HG03442 (cell line): ENCODE results near the gene CES3.

Experiments
- ATAC-seq: cut with Tn5 transposase; IDR thresholded peaks from one replicate; pipeline ENCODE4 v1.9.1; 2021; ENCODE audit warnings: mild to moderate bottlenecking, moderate library complexity; ENCODE audit not compliant: unreplicated experiment

CES3 gene

GRCh38 chr16:66926171-66926947 is 34.7 kb upstream of the CES3 start:
- no peak for ATAC-seq

GRCh38 chr16:66926961-66927436 is 34.1 kb upstream of the CES3 start:
- ATAC-seq, result no peak

GRCh38 chr16:66927918-66928649 is 33.0 kb upstream of the CES3 start:
- no peak for ATAC-seq

GRCh38 chr16:66928702-66929388 is 32.2 kb upstream of the CES3 start:
- ATAC-seq, result no peak

- ATAC-seq, result no peak
These were observed 30.9 kb upstream of the CES3 start for GRCh38 chr16:66930189-66930588.

GRCh38 chr16:66931665-66932064 is 29.4 kb upstream of the CES3 start:
- ATAC-seq, result no peak

- ATAC-seq, result no peak
These were observed 29.0 kb upstream of the CES3 start for GRCh38 chr16:66932076-66932475.

- ATAC-seq, result peak; percentile 9
These were observed 27.3 kb upstream of the CES3 start for GRCh38 chr16:66933776-66934137.

GRCh38 chr16:66934138-66934838 is 26.8 kb upstream of the CES3 start, which contains the start of gene CIAO2B:
Gene CIAO2B (minus strand): TSS chr16:66934402. CDS start chr16:66934364, 38 bp downstream.
- ATAC-seq, result peak; percentile 69

- ATAC-seq, result peak; percentile 18
These were observed 26.2 kb upstream of the CES3 start for GRCh38 chr16:66934839-66935313.

GRCh38 chr16:66935314-66936011 is 25.6 kb upstream of the CES3 start, which contains the start of gene CES2:
Gene CES2 (plus strand): TSS chr16:66935516. CDS start chr16:66935636, 120 bp downstream.
- ATAC-seq, result no peak

GRCh38 chr16:66936462-66936861 is 24.6 kb upstream of the CES3 start:
- ATAC-seq, result no peak

- no peak for ATAC-seq
These were observed 24.0 kb upstream of the CES3 start for GRCh38 chr16:66936889-66937554.

- ATAC-seq, result no peak
These were observed 23.2 kb upstream of the CES3 start for GRCh38 chr16:66937725-66938337.

GRCh38 chr16:66939366-66939765 is 21.7 kb upstream of the CES3 start:
- no peak for ATAC-seq

- no peak for ATAC-seq
These were observed 20.8 kb upstream of the CES3 start for GRCh38 chr16:66940236-66940635.

GRCh38 chr16:66942981-66943380 is 18.1 kb upstream of the CES3 start:
- ATAC-seq, result no peak

GRCh38 chr16:66943426-66944053 is 17.5 kb upstream of the CES3 start:
- no peak for ATAC-seq

- ATAC-seq, result no peak
These were observed 17.0 kb upstream of the CES3 start for GRCh38 chr16:66944054-66944441.
